ENCODE data around the gene GALT.

The GALT gene

DNA sequence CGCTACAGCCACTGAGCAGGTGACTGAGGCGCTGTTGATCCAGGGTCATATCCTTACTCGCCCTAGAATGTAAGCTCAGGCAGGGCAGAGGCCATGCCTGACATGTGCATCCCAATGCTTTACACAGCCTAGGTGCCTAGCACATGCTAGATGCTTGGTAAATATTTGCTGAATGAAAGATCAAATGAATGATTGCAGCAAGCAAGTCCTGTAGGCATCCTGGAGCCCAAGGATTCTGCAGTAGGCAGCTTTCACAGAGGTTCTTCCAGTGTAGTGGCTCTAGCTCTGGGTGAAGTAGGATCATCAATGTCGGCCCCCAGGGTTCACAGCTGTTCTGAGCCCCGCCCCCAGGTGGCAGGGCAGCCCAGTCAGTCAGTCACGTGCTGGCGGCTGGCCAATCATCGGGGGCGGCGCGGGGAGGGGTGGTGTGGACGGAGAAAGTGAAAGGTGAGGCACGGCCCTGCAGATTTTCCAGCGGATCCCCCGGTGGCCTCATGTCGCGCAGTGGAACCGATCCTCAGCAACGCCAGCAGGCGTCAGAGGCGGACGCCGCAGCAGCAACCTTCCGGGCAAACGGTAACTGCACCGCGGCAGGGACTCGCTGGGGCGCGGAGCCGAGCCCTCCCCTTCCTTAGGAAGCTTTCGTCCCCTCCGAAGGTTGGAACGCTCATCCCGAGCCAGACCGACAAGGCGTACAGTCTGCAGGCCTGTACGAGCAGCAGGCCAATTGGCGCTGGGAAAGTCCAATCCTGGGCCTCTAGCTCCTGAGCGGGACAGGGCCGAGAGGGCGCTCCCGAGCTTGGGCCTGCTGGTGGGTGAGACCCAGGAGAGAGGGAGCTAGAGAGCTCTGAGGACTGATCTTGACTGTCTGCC is at the start of gene GALT:
Gene GALT, plus strand, starts transcription at position 465 of the 873 bp plus-strand sequence. Its CDS starts 30 bp downstream, at position 495.
- Mint-ChIP-seq H3K36me3 (peaks cover 4% of the 10 kb centered on the region), H3K4me3 (peak within 1 kb of the TSS; percentile 94), H3K4me1 (ENCODE audit: low read depth) (peaks cover 33% of the 10 kb centered on the region), H3K27me3 (no peaks in the 10 kb centered on the region), H3K9me3 (ENCODE audit: low read depth) (no peaks in the 10 kb centered on the region), H3K27ac (peak within 1 kb of the TSS; percentile 89)

DNA sequence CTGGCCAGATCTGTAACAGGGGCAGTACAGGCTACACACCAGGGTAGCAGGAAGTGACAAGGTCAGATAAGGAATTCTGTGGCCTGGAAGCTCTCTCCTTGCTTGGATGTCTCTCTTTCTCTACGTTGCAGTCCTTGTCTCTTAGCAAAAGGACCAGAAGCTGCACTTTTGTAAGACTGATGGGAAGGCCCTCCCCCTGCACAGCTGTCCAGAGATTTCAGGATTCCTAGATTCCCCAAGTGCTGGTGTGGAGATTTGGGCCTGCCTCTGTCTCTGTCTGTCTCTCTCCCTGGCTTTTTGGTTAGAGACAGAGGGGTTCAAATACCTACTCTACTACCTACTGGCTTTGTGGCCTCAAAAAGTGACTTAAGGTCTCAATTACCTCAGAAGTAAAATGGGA is 46.9 kb upstream of the GALT start:
- Mint-ChIP-seq H3K27me3 (peaks cover 17% of the 10 kb centered on the region), H3K36me3 (no peaks in the 10 kb centered on the region), H3K27ac (no peak overlapping the region), H3K9me3 (ENCODE audit: low read depth) (no peaks in the 10 kb centered on the region), H3K4me1 (ENCODE audit: low read depth) (no peaks in the 10 kb centered on the region), H3K4me3 (no peak overlapping the region)

DNA sequence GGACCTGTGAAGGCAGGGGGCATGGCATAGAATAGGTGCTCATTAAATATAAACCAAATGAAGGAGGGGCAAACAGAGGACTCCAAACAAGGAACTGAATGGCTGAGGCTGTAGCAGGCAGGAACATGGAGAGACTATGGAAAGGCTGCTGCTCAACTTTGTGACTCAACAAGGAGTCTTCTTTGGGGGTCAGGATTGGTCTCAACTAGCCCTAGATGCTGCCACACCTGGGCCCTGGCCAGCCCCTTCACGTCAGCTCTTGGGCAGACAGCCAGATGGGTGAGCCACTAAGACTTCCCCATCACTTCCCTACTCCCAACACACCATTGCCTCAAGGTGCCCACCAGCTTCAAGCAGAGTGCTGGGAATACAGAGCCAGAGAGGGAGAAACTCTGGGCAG is 45.6 kb upstream of the GALT start:
- Mint-ChIP-seq H3K36me3 (no peaks in the 10 kb centered on the region), H3K27ac (no peak overlapping the region), H3K9me3 (ENCODE audit: low read depth) (no peaks in the 10 kb centered on the region), H3K4me3 (no peak overlapping the region), H3K4me1 (ENCODE audit: low read depth) (no peaks in the 10 kb centered on the region), H3K27me3 (peaks cover 19% of the 10 kb centered on the region)

DNA sequence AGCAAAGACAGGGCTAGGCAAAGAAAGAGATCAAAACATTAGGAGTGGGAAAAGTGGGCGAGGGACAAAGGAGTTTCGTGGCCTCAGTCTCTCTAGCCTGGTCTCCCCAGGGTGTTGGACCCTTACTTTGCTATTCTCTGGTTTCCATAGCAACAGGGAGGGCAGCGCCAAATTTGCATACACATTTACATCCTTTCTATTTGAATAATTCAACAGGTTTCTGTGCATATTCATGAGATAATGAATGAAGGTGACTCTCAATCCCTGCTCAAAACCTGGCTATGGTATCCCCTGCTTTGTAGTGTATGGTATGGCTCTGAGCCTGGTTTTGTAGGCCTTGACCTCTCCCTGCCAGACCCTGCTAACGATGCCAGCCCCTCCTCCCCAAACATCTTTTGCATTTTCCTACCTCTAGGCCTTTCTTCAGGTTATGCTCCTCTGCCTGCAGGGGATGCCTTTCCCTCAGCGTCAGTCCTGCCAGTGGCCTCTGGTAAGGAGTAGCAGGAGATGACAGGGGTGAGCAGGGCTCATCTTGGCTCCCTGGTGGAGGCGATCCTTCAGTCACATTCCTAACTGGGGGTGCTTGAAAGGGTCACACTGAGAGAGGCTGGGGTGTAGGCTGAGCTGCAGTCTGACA is 44.4 kb upstream of the GALT start:
- Mint-ChIP-seq H3K9me3 (ENCODE audit: low read depth) (no peaks in the 10 kb centered on the region), H3K4me1 (ENCODE audit: low read depth) (no peaks in the 10 kb centered on the region)

DNA sequence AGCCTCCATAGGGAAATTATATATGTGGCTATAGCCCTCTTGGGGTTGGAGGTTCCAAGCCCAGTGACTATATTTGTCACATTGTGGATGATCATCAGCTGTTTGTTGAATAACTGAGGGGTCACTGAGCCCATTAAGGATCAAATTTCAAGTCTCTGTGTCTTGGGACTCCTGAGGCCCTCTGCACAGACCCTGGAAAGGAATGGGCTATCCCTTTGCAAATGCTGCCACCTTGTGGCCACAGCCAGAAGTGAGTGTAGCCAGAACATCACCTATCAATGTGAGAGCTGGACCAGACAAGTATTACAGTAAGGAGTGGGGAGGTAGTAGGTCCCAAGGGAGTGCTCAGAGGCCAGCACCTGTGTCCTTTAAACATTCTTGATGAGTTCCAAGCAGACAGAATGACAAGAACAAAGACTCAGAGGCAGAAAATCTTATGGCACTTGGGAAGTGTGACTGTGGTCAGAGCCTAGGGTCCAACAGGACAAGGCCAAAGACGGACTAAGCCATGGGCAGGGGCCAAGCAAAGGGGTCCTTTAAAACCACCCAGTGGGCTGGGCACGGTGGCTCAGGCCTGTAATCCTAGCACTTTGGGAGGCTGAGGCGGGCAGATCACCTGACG is 42.8 kb upstream of the GALT start:
- H3K27me3 Mint-ChIP-seq: peaks cover 7% of the 10 kb centered on the region
- H3K4me1 Mint-ChIP-seq (ENCODE audit: low read depth): no peaks in the 10 kb centered on the region
- H3K27ac Mint-ChIP-seq: no peak overlapping the region
- no peak overlapping the region for H3K4me3 Mint-ChIP-seq
- no peaks in the 10 kb centered on the region for H3K9me3 Mint-ChIP-seq (ENCODE audit: low read depth)
- H3K36me3 Mint-ChIP-seq: no peaks in the 10 kb centered on the region

More for the DNA sequence above, 44.4 kb upstream of the GALT start:
- no peak overlapping the region for H3K4me3 Mint-ChIP-seq
- no peak overlapping the region for H3K27ac Mint-ChIP-seq
- H3K36me3 Mint-ChIP-seq: no peaks in the 10 kb centered on the region
- H3K27me3 Mint-ChIP-seq: peaks cover 12% of the 10 kb centered on the region

DNA sequence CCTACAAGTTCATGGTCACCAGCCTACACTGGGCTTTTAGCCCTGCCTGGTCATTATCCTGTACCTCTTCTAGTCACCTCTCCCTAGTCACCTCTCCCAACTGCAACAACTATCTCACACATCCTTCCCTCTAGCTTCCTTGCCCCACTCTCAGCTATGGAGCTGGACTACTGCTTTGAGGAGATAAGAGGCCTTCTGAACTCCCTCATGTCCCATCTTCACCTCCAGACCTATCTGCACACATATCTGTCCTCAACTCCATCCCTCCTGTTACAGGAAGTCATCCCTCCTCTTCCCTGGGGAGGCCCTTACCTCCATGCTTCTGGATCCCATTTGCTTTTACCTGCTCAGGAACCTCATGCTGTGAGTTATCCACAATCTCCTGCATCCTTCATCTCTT is 40.3 kb upstream of the GALT start:
- peaks cover 7% of the 10 kb centered on the region for H3K27me3 Mint-ChIP-seq
- H3K4me3 Mint-ChIP-seq: no peak overlapping the region
- H3K9me3 Mint-ChIP-seq (ENCODE audit: low read depth): no peaks in the 10 kb centered on the region
- no peak overlapping the region for H3K27ac Mint-ChIP-seq
- H3K36me3 Mint-ChIP-seq: peaks cover 3% of the 10 kb centered on the region
- peaks cover 9% of the 10 kb centered on the region for H3K4me1 Mint-ChIP-seq (ENCODE audit: low read depth)

DNA sequence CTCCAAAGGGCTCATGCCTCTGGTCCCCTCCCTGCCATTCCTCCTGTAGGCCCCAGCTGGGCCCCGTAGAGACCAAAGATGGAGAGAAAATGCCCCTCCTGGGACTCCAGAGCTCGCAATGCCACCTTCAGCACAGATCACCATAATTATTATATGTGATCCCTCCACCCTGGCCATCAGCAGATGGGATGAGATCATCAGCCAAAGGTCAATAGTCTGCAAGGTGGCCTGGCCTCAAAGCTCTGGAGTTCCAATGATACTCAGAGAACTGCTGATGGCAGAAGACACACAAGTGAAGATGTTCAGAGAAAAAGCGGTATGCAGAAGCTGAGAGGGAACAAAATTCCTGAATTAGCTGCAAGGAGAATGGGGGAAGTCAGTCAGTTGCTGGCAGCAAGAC is 39.6 kb upstream of the GALT start:
- no peak overlapping the region for H3K27ac Mint-ChIP-seq
- H3K4me3 Mint-ChIP-seq: no peak overlapping the region

DNA sequence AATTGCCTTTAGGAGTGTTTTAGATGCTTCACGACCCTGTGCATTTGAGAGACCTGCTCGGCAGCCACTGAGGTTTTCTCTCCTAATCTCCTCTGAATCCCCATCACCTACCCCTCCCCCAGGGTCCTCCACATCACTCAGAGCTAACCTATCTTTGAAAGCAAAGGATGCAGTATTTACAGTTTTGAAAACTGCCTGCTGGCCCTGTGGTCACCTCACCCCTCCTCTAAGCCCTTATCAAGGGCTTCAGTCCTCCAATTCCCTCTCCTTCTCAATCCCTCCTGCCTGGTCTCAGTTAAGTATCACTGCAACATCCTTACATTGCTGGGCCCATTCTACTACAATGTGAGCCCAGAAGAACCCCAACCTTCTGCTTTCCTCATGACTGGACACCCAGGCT is 39.1 kb upstream of the GALT start:
- peaks cover 15% of the 10 kb centered on the region for H3K4me1 Mint-ChIP-seq (ENCODE audit: low read depth)
- H3K27ac Mint-ChIP-seq: no peak overlapping the region
- H3K9me3 Mint-ChIP-seq (ENCODE audit: low read depth): no peaks in the 10 kb centered on the region
- H3K4me3 Mint-ChIP-seq: no peak overlapping the region
- peaks cover 5% of the 10 kb centered on the region for H3K27me3 Mint-ChIP-seq
- H3K36me3 Mint-ChIP-seq: peaks cover 3% of the 10 kb centered on the region

More for the DNA sequence above, 39.6 kb upstream of the GALT start:
- Mint-ChIP-seq H3K9me3 (ENCODE audit: low read depth) (no peaks in the 10 kb centered on the region), H3K36me3 (peaks cover 3% of the 10 kb centered on the region), H3K4me1 (ENCODE audit: low read depth) (peaks cover 13% of the 10 kb centered on the region), H3K27me3 (peaks cover 5% of the 10 kb centered on the region)

DNA sequence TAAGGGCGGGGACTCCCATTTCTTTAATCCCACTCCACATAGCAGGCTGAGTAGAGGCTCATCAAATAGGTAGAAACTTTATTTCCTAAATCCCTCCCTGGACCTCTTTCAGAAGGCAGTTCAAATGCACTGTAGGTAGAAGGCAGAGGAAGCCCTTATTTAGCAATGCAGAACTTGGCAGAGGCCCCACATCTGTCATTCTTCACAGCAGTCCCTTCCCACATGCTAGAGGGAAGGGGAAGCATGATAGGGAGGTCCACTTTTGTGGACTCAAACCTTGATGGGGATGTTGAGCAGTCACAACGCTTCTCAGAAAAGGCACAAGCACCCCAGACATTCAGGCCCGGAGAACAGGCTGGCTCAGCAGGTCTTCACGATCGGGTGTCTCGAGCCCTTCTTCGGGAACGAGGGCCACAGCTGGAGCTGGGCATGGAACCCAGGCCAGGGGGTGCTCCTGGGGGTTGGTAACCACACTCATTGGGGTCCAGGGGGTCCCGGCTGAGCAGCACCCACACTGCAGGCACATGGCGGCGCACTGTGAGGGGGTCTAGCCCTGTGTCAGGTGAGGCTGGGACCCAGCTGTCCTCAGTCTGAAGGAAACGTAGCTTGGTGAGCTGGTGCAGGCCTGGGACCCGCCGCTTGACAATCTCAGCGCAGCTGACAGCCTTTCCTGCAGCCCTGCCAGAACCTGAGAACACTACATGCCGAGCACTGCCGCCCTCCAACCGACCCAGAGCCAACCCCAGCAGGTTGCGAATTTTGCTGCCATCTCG is 35.9 kb upstream of the GALT start:
- H3K4me3 Mint-ChIP-seq: peak overlapping the region; percentile 88
- H3K4me1 Mint-ChIP-seq (ENCODE audit: low read depth): peaks cover 23% of the 10 kb centered on the region
- peak overlapping the region; percentile 13 for H3K27ac Mint-ChIP-seq
- peaks cover 3% of the 10 kb centered on the region for H3K36me3 Mint-ChIP-seq
- no peaks in the 10 kb centered on the region for H3K9me3 Mint-ChIP-seq (ENCODE audit: low read depth)
- H3K27me3 Mint-ChIP-seq: no peaks in the 10 kb centered on the region

DNA sequence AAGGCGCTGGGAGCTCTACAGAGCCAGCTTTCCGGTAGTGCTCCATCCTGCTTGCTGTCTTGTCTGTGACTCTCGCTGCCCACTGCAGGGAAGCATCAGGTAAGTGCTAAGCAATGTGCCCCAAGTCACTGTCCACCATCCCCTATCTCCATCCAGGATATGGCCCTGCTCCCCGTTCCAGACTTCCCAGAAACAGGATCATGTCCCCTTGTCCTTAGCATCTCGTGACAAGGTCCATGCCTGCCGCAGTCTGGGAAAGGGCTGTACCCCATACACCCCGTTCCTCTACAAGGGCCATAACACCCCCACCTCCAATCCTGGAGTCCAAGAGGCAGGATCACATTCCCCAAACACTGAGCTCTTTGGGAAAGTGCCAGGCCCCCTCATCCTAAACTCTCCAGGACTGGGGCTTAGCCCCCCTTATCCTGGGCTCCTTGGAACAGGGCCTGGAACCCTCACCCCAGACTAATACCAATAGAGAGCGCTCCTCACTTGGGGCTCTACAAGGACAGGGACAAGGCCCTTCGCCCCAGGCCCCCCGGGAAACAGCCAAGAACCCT is 35.1 kb upstream of the GALT start:
- H3K36me3 Mint-ChIP-seq: peaks cover 4% of the 10 kb centered on the region
- H3K4me1 Mint-ChIP-seq (ENCODE audit: low read depth): peaks cover 23% of the 10 kb centered on the region
- no peaks in the 10 kb centered on the region for H3K27me3 Mint-ChIP-seq
- H3K4me3 Mint-ChIP-seq: peak overlapping the region; percentile 88
- peak overlapping the region; percentile 96 for H3K27ac Mint-ChIP-seq
- no peaks in the 10 kb centered on the region for H3K9me3 Mint-ChIP-seq (ENCODE audit: low read depth)

DNA sequence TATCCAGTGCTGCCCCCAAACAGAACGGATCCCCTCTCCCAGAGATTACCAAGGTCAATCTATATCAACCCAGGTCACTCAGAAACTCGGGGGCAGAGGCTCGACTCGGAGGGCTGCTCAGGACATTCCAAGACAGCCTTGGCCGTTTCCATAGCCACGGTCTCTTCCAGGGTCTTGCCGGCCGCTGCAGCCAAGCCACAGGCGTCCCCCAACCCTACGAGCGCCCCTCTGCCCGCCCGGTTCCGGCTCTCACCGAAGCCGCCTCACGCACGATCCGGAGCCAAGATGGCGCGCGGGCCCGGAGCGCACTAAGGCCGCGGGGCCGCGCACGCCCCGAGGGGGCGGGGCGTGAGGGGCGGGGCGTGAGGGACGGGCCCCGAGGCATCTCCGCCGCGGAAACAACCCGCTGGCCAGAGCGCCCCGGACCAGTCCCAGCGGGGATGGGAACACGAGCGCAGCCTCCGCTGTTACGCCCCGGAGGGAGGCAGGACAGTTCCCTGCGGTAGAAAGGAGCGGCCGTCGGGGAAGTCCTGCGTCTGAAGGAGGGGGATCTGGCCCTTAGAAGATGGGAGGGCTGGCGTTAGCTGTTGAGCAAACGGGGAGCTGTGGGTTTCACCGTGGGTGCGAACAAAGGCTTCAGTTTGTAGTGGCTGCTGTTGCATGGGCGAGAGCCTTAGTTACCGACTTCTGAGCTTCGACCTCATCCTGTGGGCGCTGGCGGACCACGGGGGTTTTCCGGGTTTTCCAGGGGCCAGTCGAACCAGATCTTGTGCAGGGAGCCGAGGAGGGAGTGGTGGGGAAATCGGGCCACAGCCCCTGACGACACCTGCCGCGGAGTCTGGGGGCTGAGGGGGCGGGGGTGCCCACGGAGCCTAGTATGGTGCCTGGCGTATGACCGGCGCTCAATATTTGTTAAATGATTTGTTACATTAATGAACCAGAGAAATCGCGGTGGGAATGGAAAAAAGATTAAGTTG is 34.4 kb upstream of the GALT start, which contains the start of gene RPP25L:
Gene RPP25L, minus strand, starts transcription at position 287 of the 977 bp plus-strand sequence. CDS start 801 bp downstream, outside the sequence.
- Mint-ChIP-seq H3K27ac (peak within 1 kb of the TSS; percentile 96), H3K4me3 (peak within 1 kb of the TSS; percentile 88), H3K27me3 (no peaks in the 10 kb centered on the region), H3K36me3 (peaks cover 9% of the 10 kb centered on the region), H3K4me1 (ENCODE audit: low read depth) (peaks cover 23% of the 10 kb centered on the region), H3K9me3 (ENCODE audit: low read depth) (no peaks in the 10 kb centered on the region)

DNA sequence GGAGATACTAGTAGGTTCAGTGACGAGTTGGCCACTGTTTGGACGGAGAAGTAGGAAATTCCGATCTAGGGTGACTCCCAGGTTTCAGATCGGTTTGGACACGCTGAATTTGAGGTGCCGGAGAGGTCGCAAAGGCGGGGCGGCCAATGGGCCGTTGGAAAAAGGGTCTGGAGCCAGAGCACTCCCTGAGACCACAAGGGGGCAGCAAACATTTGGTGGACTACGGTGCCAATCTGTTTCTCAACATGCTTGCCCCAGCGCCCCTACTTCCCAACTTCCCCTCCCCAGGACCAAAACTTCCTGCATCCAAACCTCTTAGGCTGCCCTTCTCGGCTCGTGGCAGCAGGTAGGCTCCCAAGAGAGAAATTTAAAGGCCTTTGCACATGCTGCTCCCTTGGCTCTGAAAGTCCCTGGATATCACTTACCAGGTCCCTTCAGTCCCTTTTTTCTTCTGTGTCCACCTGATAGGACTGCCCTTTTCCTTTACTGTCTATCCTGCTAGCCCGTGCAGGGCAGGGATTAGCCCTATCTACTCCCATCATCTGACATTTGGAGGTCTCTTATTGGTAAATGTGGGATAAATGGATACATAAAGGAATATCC is 33.6 kb upstream of the GALT start:
- Mint-ChIP-seq H3K36me3 (peaks cover 9% of the 10 kb centered on the region), H3K4me1 (ENCODE audit: low read depth) (peaks cover 23% of the 10 kb centered on the region), H3K4me3 (peak overlapping the region; percentile 88), H3K27ac (peak overlapping the region; percentile 96), H3K9me3 (ENCODE audit: low read depth) (no peaks in the 10 kb centered on the region), H3K27me3 (no peaks in the 10 kb centered on the region)

DNA sequence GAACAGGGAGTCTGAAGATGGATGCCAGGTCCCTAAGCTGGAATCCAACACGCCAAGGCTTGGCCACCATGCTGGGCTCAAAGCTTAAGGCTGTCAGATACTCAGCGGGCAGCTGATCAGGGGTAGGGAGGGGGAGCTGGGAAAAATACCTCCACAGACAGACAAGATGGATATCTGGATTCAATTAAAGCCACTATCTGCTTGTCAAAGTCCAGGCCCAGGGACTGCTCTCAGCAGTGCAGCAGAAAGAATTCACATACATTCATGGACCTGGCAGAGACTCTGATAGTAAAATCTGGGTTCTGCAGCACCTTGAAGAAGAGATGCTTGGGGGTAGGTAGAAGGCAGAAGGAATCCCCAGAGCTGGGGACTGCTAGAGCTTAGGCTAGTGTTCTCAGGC is 31.3 kb upstream of the GALT start:
- H3K9me3 Mint-ChIP-seq (ENCODE audit: low read depth): no peaks in the 10 kb centered on the region
- H3K27me3 Mint-ChIP-seq: no peaks in the 10 kb centered on the region
- H3K4me3 Mint-ChIP-seq: no peak overlapping the region
- H3K4me1 Mint-ChIP-seq (ENCODE audit: low read depth): peaks cover 32% of the 10 kb centered on the region
- H3K36me3 Mint-ChIP-seq: peaks cover 9% of the 10 kb centered on the region
- H3K27ac Mint-ChIP-seq: no peak overlapping the region
